ENCODE measurements around the gene NCDN.

Gene NCDN

DNA sequence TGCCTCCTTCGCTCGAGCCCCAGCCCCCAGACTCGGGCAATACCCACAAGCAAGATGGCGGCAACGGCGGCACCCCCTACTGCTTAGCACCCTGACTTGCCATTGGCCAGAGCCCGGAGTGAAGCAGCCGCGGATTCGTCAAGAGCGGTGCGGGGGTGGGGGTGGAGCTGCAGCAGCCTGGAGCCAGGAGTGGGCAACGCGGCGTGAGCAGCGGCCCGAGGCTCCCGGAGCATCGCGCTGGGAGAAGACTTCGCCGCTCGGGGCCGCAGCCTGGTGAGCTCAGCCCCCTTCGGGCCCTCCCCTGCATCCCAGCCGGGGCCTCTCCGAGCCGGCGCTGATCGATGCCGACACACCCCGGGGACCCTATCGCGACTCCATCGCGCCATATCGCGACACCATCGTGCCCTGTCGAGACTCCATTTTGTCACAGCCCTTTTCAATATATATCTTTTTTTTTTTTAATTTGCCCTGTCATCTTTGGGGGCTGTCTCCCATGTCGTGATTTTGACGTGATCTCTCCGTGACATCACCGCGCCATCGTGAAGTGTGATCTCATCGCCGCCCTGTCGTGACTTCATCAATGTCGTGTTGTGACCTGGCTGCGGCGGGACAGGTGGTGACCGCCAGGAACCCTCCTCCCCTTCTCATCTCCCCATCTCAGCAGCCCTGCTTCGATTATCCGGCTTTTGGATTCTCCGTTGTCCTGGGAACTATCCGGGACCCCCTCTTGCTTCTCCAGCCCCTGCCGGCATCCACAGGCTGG lies at the start of gene NCDN:
Gene NCDN, plus strand, starts transcription at position 189 of the 763 bp plus-strand sequence. Its CDS starts 392 bp downstream, at position 581.
- DNase-seq: peak; percentile 90

DNA sequence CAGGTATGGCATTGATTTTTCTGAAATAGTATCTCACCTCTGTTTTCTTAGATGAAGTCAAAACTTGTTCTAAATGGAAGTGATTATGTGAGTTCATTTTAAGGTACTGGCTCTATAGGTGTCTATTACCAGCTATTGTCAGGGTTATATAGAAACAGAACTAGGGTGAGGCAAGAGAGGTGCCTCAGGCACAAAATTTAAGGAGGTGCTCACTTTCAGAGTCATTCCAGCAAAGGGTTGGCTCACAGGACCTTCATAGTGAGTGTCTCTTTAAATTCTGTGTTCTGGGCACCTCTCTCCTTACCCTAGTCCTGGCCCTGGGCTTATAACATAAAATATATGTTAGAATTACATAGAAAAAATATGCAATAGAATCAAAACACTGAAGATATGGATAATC lies 49.7 kb upstream of the NCDN start:
- no peak for DNase-seq

- DNase-seq: no peak
Observed at GRCh38 chr1:35509558-35509957, 48.0 kb upstream of the NCDN start.

DNA sequence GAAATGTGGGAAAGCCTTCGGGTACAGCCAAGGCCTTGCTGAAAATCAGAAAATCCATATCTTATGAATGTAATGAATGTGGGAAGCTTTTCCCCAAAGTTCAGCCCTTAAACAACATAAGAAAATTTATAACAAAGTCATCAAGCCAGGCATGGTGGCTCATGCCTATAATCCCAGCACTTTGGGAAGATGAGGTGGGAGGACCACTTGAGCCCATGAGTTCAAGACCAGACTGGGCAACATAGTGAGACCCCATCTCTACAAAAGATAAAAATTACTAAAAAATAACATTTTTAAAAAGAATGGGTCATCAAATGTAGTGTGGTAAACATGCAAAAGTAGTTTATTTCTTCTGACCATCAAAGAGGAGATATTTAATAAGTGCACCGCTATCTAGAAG lies 46.3 kb upstream of the NCDN start:
- no peak for DNase-seq

GRCh38 chr1:35518183-35518582 lies 39.4 kb upstream of the NCDN start:
- DNase-seq: no peak

GRCh38 chr1:35519432-35519831 lies 38.2 kb upstream of the NCDN start:
- no peak for DNase-seq

DNA sequence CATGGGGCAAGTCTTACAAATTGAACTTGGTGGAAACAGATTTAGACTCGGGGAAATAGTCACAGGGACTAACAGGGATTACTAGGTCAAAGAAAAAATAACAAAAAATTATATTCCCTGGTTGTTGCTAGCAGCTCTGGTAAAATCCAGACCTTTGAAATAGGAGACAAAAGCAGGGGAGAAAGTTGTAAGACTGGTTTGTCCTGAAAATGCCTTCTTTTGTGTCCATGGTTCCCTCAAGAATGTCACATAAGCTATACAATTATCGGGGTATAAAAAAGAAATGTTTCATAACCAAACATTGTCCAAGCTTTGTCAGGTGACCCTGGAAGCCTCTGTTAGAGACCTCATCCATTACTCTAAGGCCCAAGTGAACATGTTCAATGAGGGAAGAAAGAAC lies 33.5 kb upstream of the NCDN start:
- DNase-seq: no peak

GRCh38 chr1:35530168-35530567 lies 27.4 kb upstream of the NCDN start:
- no peak for DNase-seq

GRCh38 chr1:35530946-35531345 lies 26.7 kb upstream of the NCDN start:
- no peak for DNase-seq

GRCh38 chr1:35531368-35531767 lies 26.2 kb upstream of the NCDN start:
- DNase-seq: no peak

GRCh38 chr1:35532497-35533223 lies 24.9 kb upstream of the NCDN start:
- no peak for DNase-seq

GRCh38 chr1:35533586-35533985 lies 24.0 kb upstream of the NCDN start:
- no peak for DNase-seq

DNA sequence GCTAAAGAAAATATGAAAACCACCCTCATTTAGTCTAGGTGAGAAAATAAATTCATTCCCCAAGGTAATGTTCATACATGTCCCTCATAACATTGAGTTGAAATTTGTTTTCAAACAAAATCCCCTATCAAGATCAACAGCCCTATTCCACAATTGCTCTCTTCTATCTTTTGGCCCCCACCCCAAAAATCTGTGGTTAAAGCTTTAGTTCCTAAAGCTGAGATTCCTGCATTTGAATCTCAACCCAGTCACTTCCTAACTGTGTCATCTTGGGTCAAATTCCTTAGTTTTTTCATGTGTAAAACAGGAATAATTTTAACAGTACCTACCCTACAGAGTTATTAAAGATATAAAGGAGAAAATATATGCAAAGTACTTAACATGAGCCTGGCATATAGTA lies 22.4 kb upstream of the NCDN start:
- no peak for DNase-seq

DNA sequence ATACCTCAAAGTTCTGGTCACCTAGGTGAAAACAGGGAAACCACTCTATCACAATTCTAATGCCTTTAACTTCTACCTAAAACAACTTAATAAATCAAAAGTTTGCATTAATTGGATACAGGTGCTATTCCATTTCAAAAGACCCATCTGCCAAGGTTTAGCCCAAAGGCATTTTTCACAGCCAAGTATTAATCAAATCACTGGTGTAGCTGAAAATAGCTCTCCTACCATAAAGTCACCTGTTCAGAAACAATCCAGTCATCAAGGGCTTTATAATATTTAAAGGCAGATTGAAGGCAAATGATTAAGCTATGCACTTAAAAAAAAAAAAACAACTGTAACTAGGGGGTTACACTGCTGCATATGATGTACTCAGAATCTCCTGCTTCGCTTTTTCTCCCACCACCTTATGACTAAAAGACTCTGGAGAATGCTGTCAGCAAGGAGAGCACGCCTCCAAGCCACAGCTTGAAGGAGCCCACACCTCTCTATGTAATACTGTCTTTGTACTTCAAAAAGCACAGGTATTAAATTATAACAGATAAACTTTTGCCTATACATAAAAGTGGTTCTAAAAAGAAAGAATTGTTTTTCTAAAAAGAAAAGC lies 20.9 kb upstream of the NCDN start:
- no peak for DNase-seq

DNA sequence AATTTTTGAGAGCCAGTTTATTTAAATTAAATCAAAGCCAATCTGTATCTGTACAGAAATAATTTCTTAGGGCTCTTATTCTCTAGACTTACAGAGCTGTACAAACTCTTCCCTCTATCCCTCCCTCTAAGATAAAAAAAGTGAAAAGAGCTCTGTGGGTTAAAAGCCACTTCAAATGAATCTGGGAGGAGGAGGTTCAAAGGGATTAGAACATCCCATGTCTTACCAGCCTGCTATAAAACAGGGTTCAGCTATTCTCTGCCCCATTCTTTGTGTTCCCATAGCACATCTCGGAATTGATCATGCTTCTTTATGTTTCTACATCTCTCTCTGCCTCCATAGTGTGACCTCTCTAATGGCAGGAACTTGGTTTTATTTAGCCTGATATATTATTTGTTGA lies 19.8 kb upstream of the NCDN start:
- DNase-seq: no peak

GRCh38 chr1:35539073-35539823 lies 18.4 kb upstream of the NCDN start:
- no peak for DNase-seq

DNA sequence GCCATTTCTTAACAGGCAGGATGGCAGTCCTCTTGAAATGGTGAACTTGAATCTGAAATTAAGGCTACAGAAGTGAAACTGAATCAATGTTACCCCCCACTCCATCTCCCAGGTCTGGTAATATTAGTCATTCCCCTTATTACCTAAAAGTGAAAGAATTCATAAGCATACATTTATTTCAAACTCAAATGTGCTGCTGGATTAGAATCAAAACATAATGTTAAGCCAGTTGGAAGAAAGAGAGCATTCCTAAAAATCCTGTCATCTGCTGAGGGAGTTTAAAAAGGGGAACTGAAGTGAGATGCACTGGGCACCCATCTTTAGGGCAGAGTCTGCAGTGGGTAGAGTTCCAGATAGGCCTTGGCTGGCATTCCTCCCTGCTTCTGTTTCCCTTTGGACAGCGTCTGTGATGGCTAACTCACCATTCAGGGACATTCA lies 17.8 kb upstream of the NCDN start:
- no peak for DNase-seq

DNA sequence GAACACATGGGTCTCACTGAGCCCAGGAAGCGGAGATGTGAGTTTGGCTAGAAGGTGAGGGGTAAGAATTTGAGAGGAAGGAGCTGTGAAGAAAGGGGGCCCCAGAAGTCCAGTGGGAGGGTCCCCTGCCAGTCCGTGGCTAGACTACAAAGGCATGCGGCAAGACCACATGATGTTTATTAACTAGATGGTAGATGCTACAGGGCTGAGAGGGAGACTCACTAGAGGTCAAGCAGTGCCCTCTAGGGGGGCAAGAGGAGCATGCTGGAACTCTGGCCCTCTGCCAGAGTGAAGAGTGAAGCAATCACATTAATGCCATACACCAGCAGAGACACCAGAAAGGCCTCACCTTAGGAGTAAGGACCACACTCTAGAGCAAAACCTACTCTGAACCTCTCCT lies 12.6 kb upstream of the NCDN start:
- DNase-seq: no peak

GRCh38 chr1:35546614-35547013 lies 11.0 kb upstream of the NCDN start:
- DNase-seq: no peak

- no peak for DNase-seq
Observed at GRCh38 chr1:35553851-35554250, 3.7 kb upstream of the NCDN start.

DNA sequence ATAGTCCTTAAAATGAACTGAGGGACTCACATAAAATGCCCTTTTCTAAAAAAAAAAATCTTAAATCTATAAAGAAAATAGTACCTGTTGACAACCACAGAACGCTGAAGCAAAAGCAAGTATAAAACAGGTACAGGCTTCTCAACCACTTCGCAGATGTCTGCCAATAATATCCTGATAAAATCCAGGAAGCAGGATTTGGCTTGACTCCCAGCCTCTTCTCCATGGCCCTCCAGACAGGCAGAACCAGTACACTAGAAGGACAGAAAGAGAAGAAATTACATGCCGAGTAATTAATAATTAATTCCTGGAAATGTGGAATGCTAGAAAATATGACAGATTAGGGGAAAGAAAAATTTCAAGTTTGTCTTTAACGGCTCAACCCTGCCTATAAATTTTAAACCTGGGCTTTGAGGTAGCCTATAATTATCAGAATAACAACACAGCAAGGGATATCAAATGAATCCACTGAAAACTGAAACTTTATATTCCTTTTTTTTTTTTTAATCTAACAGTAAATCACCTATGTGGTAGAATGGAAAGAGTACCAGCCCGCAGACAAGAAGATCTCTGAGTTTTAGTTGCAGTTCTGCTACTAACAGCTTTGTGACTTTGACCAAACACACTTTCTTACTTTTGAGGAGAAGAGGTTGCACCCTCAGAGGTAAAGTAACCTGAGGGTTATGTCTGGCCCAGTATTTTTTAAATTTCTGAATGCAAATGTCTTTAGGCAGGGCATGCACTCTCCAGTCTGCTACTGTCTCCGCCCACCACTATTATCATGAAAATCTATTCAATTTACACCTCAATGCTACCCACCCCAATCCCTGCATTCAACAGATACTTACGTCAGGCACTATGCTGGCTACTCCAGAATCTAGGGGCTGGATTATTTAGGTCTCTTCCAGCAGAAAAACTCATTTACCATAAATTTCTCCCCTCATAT lies 3.1 kb upstream of the NCDN start:
- DNase-seq: no peak

DNA sequence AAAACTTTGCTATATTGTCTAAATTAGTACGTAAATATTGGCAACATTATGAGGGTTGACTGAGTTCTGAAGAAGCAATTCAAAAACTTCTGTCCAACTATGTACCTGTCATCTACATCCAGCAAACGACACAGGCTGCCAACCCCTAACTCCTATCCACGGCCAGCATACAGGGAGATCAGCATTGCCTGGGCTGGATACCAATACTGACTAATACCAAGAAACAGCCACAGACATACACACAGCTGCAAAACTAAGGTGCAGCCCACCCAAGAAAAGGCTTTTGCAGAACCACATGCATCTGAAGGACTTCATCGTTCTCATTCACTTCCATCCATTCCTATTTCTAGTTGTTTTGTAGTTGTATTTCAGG lies 2.4 kb upstream of the NCDN start:
- no peak for DNase-seq
